HCT116 (cell line): ENCODE data around the gene STX1B.

Experiments
- EZH2 ChIP-seq: fragments of 200-600 bp; sonication (generic); IDR thresholded peaks from 2 replicates; pipeline ENCODE4 v1.6.1; 2017; ENCODE audit warnings: antibody characterized with exemption, mixed run types
- EZH2phosphoT487 ChIP-seq: fragments of 200-600 bp; IDR thresholded peaks from 2 replicates; pipeline ENCODE4 v1.6.1; 2018; ENCODE audit warnings: antibody characterized with exemption, borderline replicate concordance
- POLR2AphosphoS5 ChIP-seq: IDR thresholded peaks from 2 replicates; pipeline ENCODE4 v1.6.1; 2011; ENCODE audit warnings: mild to moderate bottlenecking, low read depth, low read length, moderate library complexity
- YY1 ChIP-seq: IDR thresholded peaks from 2 replicates; pipeline ENCODE4 v1.6.1; 2011; ENCODE audit warnings: low read length, low read depth, moderate library complexity, mild to moderate bottlenecking; ENCODE audit not compliant: insufficient replicate concordance; ENCODE audit errors: extremely low read depth
- TF ChIP-seq, protein P1 (sequence below), 3 experiments: fragments of 200-600 bp in 1 of 3; sonication (generic) in 1 of 3; IDR thresholded peaks in 2 of 3; conservative IDR thresholded peaks in 1 of 3; 2 replicates each; pipeline ENCODE4 v1.5.1; 2012 to 2017; ENCODE audit warnings: low read depth in 2 of 3, low read length in 2 of 3, antibody characterized with exemption in 1 of 3, borderline replicate concordance in 1 of 3, control low read depth in 1 of 3, mild to moderate bottlenecking in 1 of 3, mixed read lengths in 1 of 3, mixed run types in 1 of 3, moderate library complexity in 1 of 3; ENCODE audit not compliant: insufficient read depth in 1 of 3

DNA sequence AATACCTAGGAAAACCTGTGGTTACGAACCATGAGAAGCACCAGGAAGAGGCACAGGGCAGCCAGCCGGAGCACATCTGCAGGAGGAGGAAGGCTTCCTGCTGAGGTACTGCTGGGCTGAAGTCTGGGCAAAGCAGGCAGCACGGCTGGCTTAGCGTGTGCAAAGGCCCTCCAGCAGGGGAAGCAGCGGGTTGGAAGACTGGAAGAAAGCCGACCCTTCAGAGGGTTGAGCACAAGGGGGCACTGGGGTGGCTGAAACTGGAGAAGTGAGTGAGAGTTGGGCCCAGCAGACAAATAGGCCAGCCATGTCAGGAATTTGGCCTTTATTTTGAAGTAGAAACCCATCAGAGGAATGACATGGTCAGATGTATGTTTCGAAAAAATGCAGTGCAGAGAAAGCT lies 37.6 kb downstream of the STX1B start:
- TF ChIP-seq YY1 (no peak), POLR2AphosphoS5 (no peak), EZH2 (no peak), EZH2phosphoT487 (no peak)
- TF ChIP-seq, protein P1, sequence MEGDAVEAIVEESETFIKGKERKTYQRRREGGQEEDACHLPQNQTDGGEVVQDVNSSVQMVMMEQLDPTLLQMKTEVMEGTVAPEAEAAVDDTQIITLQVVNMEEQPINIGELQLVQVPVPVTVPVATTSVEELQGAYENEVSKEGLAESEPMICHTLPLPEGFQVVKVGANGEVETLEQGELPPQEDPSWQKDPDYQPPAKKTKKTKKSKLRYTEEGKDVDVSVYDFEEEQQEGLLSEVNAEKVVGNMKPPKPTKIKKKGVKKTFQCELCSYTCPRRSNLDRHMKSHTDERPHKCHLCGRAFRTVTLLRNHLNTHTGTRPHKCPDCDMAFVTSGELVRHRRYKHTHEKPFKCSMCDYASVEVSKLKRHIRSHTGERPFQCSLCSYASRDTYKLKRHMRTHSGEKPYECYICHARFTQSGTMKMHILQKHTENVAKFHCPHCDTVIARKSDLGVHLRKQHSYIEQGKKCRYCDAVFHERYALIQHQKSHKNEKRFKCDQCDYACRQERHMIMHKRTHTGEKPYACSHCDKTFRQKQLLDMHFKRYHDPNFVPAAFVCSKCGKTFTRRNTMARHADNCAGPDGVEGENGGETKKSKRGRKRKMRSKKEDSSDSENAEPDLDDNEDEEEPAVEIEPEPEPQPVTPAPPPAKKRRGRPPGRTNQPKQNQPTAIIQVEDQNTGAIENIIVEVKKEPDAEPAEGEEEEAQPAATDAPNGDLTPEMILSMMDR (IDR thresholded peaks at IDR 0.05 in 2 of 3, conservative IDR thresholded peaks at IDR 0.05 in 1 of 3; ENCODE audit: borderline replicate concordance in 1 of 3, insufficient read depth in 1 of 3, low read depth in 2 of 3, low read length in 2 of 3) = peak in 2 of 3 experiments; percentile 21 to 31; a peak in 3 of 6 replicates
